Natural killer cell (primary cell): ENCODE results near the gene MALRD1. TPM values are rescaled to one million over a fixed set of nuclear protein-coding genes. Genes with fewer than 3 reads are reported as not detected.

Experiments
- ATAC-seq, 3 donors: fragments of 150-1000 bp in 2 of 3; fragments of 200-7000 bp in 1 of 3; cut with Tn5 transposase; 1 replicate in 1 of 3; 2 replicates in 2 of 3; pipeline ENCODE4 v1.10.0; 2021; ENCODE audit warnings: mild to moderate bottlenecking in 2 of 3, moderate library complexity in 2 of 3
- DNase-seq, 2 donors: peaks; one replicate each; pipeline versions ENCODE4 v3.0.0 to v3.0.0-alpha.2; 2013 to 2021; ENCODE audit warnings: mixed read lengths in 1 of 2
- H3K27ac ChIP-seq: one replicate; pipeline ENCODE4 v1.5.1; 2013; ENCODE audit warnings: mild to moderate bottlenecking, low read length
- H3K27me3 ChIP-seq: one replicate; pipeline ENCODE4 v1.6.1; 2013; ENCODE audit warnings: low read length; ENCODE audit not compliant: control insufficient read depth, insufficient read depth
- H3K36me3 ChIP-seq: one replicate; pipeline ENCODE4 v1.6.1; 2013; ENCODE audit warnings: low read length; ENCODE audit not compliant: control insufficient read depth, insufficient read depth
- H3K4me1 ChIP-seq: one replicate; pipeline ENCODE4 v1.6.1; 2013; ENCODE audit warnings: low read length; ENCODE audit not compliant: control insufficient read depth, insufficient read depth
- H3K4me3 ChIP-seq: one replicate; pipeline ENCODE4 v1.5.1; 2013; ENCODE audit warnings: low read length
- H3K9me3 ChIP-seq: one replicate; pipeline ENCODE4 v1.6.1; 2013; ENCODE audit warnings: low read length; ENCODE audit not compliant: control insufficient read depth, insufficient read depth
- H3K27ac Mint-ChIP-seq, 2 donors: one replicate each; pipeline ENCODE4 v1.8.0; 2022; ENCODE audit warnings: mild to moderate bottlenecking in 2 of 2, mixed read lengths in 2 of 2, moderate library complexity in 1 of 2
- H3K27me3 Mint-ChIP-seq, 2 donors: one replicate each; pipeline ENCODE4 v1.8.0; 2022; ENCODE audit warnings: low read depth in 2 of 2, mixed read lengths in 2 of 2
- H3K36me3 Mint-ChIP-seq: one replicate; pipeline ENCODE4 v1.8.0; 2022; ENCODE audit warnings: mixed read lengths
- H3K4me1 Mint-ChIP-seq, 2 donors: one replicate each; pipeline ENCODE4 v1.8.0; 2022; ENCODE audit warnings: mixed read lengths in 2 of 2
- H3K4me3 Mint-ChIP-seq: one replicate; pipeline ENCODE4 v1.8.0; 2022; ENCODE audit warnings: mild to moderate bottlenecking, moderate library complexity, mixed read lengths
- H3K9me3 Mint-ChIP-seq, 2 donors: one replicate each; pipeline ENCODE4 v1.8.0; 2022; ENCODE audit warnings: mixed read lengths in 2 of 2
- WGBS: methylation state at CpG from one replicate; pipeline ENCODE4 v1.1.7; 2013; ENCODE audit warnings: missing lambda C conversion rate; ENCODE audit not compliant: insufficient coverage; 5-methylcytosine and 5-hydroxymethylcytosine counted together
- intact Hi-C: fragments of 100-400 bp; cut with micrococcal nuclease; formaldehyde crosslinking; loops from one replicate; pipeline ENCODE4 v1.14.2; 2022
- total RNA-seq, 4 donors: library from RNA; stranded (reverse); fragments of 120-200 nt in 1 of 4; gene quantifications; one replicate each; pipeline versions ENCODE4 v1.2.3 to v1.2.4, GENCODE V29; 2013 to 2022
- TF ChIP-seq, protein P1 (sequence below): fragments of 200-600 bp; IDR thresholded peaks from one replicate; pipeline ENCODE4 v1.8.0; 2022; ENCODE audit warnings: antibody characterized with exemption

MALRD1 gene
- total RNA-seq, 3 donors from 2014 or later (not counting 1 experiment from before 2014, with no cell fraction given): not detected

GRCh38 chr10:19705250-19705649 lies 656.6 kb downstream of the MALRD1 start:
- Mint-ChIP-seq H3K4me1 (no peaks in the 10 kb centered on the region), H3K27ac (no peak overlapping the region), H3K27me3 (peaks cover 0 to 3% of the 10 kb centered on the region in 2 donors), H3K4me3 (no peak overlapping the region), H3K9me3 (peaks cover 0 to 5% of the 10 kb centered on the region in 2 donors), H3K36me3 (no peaks in the 10 kb centered on the region)
- DNase-seq (no peak), ATAC-seq (no peak)
- WGBS: 82% methylated on average over 6 of the region's 6 CpGs
- TF ChIP-seq, protein P1, sequence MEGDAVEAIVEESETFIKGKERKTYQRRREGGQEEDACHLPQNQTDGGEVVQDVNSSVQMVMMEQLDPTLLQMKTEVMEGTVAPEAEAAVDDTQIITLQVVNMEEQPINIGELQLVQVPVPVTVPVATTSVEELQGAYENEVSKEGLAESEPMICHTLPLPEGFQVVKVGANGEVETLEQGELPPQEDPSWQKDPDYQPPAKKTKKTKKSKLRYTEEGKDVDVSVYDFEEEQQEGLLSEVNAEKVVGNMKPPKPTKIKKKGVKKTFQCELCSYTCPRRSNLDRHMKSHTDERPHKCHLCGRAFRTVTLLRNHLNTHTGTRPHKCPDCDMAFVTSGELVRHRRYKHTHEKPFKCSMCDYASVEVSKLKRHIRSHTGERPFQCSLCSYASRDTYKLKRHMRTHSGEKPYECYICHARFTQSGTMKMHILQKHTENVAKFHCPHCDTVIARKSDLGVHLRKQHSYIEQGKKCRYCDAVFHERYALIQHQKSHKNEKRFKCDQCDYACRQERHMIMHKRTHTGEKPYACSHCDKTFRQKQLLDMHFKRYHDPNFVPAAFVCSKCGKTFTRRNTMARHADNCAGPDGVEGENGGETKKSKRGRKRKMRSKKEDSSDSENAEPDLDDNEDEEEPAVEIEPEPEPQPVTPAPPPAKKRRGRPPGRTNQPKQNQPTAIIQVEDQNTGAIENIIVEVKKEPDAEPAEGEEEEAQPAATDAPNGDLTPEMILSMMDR: no peak
- intact Hi-C loops: no loop called here
- Histone ChIP-seq H3K4me3 (no peak overlapping the region), H3K36me3 (no peaks in the 10 kb centered on the region), H3K9me3 (no peaks in the 10 kb centered on the region), H3K27me3 (no peaks in the 10 kb centered on the region), H3K4me1 (no peaks in the 10 kb centered on the region), H3K27ac (no peak overlapping the region)

DNA sequence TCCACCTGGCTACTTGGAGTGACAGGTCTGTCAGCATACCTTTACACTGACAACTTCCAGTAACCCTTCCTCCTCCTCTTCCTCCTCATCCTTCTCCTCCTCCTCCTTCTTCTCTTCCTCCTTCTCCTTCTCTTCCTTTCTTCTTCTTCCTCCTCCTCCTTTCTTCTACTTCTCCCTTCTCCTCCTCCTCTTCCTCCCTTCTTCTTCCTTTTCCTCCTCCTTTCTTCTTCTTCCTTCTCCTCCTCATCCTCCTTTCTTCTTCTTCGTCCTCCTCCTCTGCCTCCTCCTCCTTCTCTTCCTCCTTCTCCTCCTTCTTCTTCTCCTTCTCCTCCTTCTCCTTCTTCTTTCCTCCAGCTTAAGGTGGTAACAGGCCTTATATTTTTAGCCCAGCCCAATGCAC lies 658.3 kb downstream of the MALRD1 start:
- peaks cover 9% of the 10 kb centered on the region for H3K36me3 Mint-ChIP-seq
- no peak overlapping the region for H3K4me3 Mint-ChIP-seq
- no peaks in the 10 kb centered on the region for H3K4me1 ChIP-seq
- H3K27me3 ChIP-seq: no peaks in the 10 kb centered on the region
- intact Hi-C loops: no loop called here
- TF ChIP-seq, protein P1: no peak
- WGBS: 83% methylated on average over 1 of the region's 1 CpG
- no peaks in the 10 kb centered on the region for H3K27me3 Mint-ChIP-seq
- no peak for DNase-seq
- peaks cover 6% of the 10 kb centered on the region for H3K9me3 ChIP-seq
- peaks cover 5 to 17% of the 10 kb centered on the region in 2 donors for H3K9me3 Mint-ChIP-seq
- H3K27ac ChIP-seq: no peak overlapping the region
- ATAC-seq: no peak
- H3K4me3 ChIP-seq: no peak overlapping the region
- H3K27ac Mint-ChIP-seq: no peak overlapping the region
- no peaks in the 10 kb centered on the region for H3K36me3 ChIP-seq
- no peaks in the 10 kb centered on the region for H3K4me1 Mint-ChIP-seq

DNA sequence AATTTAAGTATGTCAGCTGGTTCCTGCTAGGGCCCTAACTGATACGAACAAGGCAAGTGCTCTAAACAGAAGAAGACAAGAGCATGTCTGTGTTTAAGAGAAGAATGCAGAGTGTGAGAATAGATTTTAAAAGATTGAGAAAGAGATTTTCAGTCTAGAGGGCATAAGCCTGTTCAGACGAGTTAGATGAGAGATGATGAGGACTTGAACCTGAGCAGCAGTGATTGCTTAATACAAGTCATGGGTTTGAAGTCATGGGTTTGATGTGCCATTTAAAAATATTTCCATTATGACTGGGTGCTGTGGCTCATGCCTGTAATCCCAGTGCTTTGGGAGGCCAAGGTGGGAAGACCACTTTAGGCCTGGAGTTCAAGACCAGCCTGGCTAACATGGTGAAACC lies 658.8 kb downstream of the MALRD1 start:
- DNase-seq (no peak), ATAC-seq (no peak)
- Histone ChIP-seq H3K4me1 (no peaks in the 10 kb centered on the region), H3K27ac (no peak overlapping the region), H3K27me3 (no peaks in the 10 kb centered on the region), H3K36me3 (no peaks in the 10 kb centered on the region), H3K9me3 (peaks cover 7% of the 10 kb centered on the region), H3K4me3 (no peak overlapping the region)
- TF ChIP-seq, protein P1: no peak
- Mint-ChIP-seq H3K27ac (no peak overlapping the region), H3K4me3 (no peak overlapping the region), H3K9me3 (peaks cover 6 to 21% of the 10 kb centered on the region in 2 donors), H3K27me3 (no peaks in the 10 kb centered on the region), H3K4me1 (no peaks in the 10 kb centered on the region), H3K36me3 (peaks cover 14% of the 10 kb centered on the region)
- 94% methylated on average over 2 of the region's 2 CpGs for WGBS
- intact Hi-C loops: no loop called here

DNA sequence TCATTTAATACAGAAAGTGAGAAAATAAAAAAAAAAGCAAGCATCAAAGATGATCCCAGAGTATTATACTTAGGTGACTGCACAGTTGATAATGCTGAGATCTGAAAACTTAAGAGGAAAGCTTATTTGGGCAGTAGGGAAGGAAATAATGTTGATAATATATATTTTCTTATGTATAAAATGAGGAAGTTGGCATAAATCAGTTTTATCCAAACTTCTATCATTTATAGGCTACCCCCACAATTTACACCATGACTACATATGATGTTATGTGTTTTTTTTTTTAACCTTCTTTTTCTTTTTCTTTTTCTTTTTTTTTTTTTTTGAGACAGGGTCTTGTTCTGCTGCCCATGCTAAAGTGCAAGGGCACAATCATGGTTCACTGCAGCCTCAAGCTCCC lies 659.4 kb downstream of the MALRD1 start:
- no peak overlapping the region for H3K4me3 Mint-ChIP-seq
- H3K27me3 Mint-ChIP-seq: no peaks in the 10 kb centered on the region
- Histone ChIP-seq H3K36me3 (no peaks in the 10 kb centered on the region), H3K4me1 (no peaks in the 10 kb centered on the region), H3K27me3 (no peaks in the 10 kb centered on the region), H3K9me3 (peaks cover 7% of the 10 kb centered on the region), H3K4me3 (no peak overlapping the region), H3K27ac (no peak overlapping the region)
- H3K36me3 Mint-ChIP-seq: peaks cover 17% of the 10 kb centered on the region
- TF ChIP-seq, protein P1: no peak
- peaks cover 6 to 24% of the 10 kb centered on the region in 2 donors for H3K9me3 Mint-ChIP-seq
- ATAC-seq (no peak), DNase-seq (no peak)
- no peaks in the 10 kb centered on the region for H3K4me1 Mint-ChIP-seq
- no peak overlapping the region for H3K27ac Mint-ChIP-seq
- intact Hi-C loops: no loop called here
